GM11168 (cell line): ENCODE results near the gene A1BG.

Source experiments
- in situ Hi-C: fragments of 300-500 bp; cut with MboI; formaldehyde crosslinking; loops from one replicate; pipeline ENCODE4 v1.12.0; 2022; ENCODE audit warnings: low sequenced_read_pairs; ENCODE audit not compliant: unreplicated experiment

A1BG gene, protein sequence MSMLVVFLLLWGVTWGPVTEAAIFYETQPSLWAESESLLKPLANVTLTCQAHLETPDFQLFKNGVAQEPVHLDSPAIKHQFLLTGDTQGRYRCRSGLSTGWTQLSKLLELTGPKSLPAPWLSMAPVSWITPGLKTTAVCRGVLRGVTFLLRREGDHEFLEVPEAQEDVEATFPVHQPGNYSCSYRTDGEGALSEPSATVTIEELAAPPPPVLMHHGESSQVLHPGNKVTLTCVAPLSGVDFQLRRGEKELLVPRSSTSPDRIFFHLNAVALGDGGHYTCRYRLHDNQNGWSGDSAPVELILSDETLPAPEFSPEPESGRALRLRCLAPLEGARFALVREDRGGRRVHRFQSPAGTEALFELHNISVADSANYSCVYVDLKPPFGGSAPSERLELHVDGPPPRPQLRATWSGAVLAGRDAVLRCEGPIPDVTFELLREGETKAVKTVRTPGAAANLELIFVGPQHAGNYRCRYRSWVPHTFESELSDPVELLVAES

GRCh38 chr19:58352760-58353671 is at the start of gene A1BG:
Gene A1BG (minus strand): TSS chr19:58353492. CDS start chr19:58353437, 55 bp downstream.
- in situ Hi-C loops: no loop called here

DNA sequence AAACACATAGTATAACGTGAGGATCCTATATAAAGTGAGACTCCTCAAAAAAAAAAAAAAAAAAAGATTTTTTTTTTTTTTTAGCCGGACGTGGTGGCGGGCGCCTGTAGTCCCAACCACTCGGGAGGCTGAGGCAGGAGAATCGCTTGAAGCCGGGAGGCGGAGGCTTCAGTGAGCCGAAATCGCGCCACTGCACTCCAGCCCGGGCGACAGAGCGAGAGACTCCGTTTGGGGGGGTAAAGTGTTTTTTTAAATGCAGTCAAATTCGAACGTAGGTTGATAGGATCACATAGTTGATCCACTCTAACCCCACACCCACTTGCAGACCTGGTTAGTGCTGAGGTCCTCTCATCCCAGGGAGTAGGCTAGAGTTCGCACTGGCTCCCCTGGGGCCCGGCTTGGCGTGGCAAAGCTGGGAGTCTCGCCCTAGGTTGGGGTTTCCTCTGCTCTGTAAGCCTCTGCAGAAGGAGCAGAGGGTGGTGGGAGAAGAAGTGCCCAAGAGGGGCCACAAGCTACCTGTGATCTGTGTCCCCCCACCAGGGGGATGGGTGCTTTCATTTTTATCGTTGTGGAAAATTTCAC is 48.6 kb upstream of the A1BG start:
- in situ Hi-C loops: no loop called here

GRCh38 chr19:58400916-58401839 is 47.9 kb upstream of the A1BG start:
- in situ Hi-C loops: no loop called here

DNA sequence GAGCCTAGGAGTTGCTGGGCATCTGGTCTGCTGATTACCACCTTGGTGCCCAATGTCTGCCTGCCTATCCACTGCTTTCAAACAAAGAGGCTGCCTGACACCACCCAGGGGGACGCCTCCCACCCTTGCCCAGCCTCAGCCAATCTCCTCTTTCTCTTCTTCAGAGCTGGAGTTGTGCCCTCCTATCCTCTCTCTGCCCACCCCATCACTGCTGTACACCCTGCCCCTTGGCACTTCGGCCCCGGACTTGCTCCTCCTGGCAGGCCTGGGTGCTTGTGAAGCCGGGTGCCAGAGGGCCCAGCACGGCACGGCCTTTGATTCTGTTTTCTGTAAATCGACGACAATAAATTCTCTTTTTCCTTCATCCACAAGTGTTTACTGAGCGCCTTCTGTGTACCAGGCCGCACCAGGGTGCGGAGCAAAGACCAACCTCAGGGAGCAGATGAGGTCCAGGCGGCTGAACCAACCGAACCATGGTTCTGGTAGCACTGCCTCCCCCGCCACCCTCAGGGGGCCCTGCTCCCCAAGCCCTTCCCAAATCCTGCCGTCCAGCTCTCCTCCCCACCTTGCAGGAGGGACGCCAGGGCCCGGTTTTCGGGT is 47.1 kb upstream of the A1BG start:
- in situ Hi-C loops: no loop called here

DNA sequence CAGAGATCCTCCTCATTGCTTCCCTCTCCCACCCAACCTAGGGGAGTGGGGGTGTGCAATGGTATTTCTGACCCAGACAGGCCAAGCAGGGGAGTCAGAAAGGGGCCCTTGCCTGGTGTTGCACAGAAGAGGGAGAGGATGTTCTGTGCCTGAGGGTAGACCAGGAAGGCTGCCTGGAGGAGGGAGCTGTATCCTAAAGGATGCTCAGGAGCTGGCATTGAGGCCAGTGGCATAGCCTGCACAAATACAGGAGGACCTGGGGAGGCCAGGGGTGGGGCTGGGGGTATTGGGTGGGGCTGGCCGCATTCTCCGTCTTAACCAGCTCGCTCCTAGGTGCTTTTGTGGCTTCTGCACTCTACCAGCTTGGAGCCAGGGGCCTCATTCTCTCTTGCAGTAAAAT is 46.6 kb upstream of the A1BG start:
- in situ Hi-C loops: no loop called here

- in situ Hi-C loops: no loop called here
These were observed 45.3 kb upstream of the A1BG start for GRCh38 chr19:58398545-58398944.

GRCh38 chr19:58398087-58398486 is 44.8 kb upstream of the A1BG start:
- in situ Hi-C loops: no loop called here

- in situ Hi-C loops: no loop called here
These were observed 44.3 kb upstream of the A1BG start for GRCh38 chr19:58397533-58398037.

- in situ Hi-C loops: no loop called here
These were observed 43.6 kb upstream of the A1BG start for GRCh38 chr19:58396691-58397532.

DNA sequence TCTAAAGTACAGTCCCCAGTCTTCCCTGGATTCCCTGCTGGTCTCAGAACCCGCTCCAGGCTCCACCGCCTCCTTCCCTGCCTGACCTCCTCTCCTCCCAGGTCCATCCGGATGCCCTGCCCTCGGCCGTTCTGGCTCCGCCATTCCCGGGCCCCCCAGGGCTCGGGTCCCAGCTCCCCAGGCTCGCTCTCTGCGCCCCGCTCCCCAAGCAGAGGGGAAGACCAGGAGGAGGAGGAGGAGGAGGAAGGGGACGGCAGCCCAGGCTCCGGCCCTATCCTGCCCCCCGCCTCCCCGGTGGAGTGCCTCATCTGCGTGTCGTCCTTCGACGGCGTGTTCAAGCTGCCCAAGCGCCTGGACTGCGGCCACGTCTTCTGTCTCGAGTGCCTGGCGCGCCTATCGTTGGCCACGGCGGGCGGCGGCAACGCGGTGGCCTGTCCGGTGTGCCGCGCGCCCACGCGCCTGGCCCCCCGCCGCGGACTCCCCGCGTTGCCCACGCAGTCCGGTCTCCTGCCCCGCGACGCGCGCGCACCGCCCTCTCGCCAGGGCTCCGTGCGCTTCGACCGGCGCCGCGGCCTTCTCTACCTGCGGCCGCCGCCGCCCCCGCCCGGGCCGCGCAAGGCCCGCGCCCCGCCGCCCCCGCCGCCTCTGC is 42.8 kb upstream of the A1BG start:
- in situ Hi-C loops: no loop called here

DNA sequence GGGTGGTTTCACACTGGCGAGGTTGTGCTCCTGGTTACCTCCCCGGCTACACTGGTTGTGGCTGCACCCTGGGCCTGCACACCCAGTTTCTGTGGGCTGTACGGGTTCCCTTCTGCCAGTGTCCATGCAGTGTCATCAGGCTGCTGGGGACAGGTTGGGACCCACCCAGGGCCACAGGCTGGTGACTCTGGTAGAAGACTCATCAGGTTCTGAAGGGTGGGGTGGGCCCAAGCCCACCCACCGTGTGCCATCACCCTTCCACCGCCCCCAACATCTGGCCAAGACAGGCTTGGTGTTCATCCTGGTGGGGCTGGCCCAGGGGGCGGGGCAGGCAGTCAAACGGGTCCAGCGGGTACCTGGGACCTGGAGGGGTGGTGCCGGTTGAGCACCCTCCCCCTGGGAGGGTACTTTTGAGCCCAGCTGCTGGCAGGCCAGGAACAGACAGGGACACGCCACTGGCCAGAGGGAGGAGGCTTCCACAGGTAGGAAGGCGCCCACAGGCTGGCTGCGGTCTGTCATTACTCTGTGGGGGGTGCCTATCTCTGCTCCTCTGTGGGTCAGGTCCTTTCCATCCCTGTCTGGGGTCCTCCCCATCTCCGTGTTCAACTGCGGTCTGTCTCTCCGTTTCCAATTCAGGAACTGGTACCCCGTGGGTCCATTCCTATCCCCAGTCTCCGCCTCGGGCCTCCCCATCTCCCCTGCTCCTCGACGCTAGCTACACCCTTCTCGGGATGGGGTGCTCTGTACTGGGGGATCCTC is 42.1 kb upstream of the A1BG start, which contains the start of gene RNF225:
RNF225 (plus strand) TSS at position 437 of the 759 bp plus-strand sequence. CDS start 434 bp downstream, outside the sequence.
- in situ Hi-C loops: no loop called here

- in situ Hi-C loops: no loop called here
These were observed 41.5 kb upstream of the A1BG start for GRCh38 chr19:58394821-58395219.

GRCh38 chr19:58393725-58394033 is 40.4 kb upstream of the A1BG start:
- in situ Hi-C loops: no loop called here

- in situ Hi-C loops: no loop called here
These were observed 39.8 kb upstream of the A1BG start for GRCh38 chr19:58392945-58393724.

GRCh38 chr19:58388175-58388526 is 34.9 kb upstream of the A1BG start:
- in situ Hi-C loops: no loop called here
